DMS79 treated with DMSO at 0.1 percent for 48 hours (cell line): ENCODE measurements around the gene UCMA.

Experiments used
- DNase-seq: peaks from one replicate; lab custom pipeline; 2025; lab: John Stamatoyannopoulos, UW

Gene UCMA

GRCh38 chr10:13233358-13233757, 816 bp downstream of the UCMA start:
- no peak for DNase-seq

- no peak for DNase-seq
Measured at GRCh38 chr10:13231808-13232207, 2.4 kb downstream of the UCMA start.

- no peak for DNase-seq
Measured at GRCh38 chr10:13231190-13231589, 3.0 kb downstream of the UCMA start.

- no peak for DNase-seq
Measured at GRCh38 chr10:13227031-13227430, 7.1 kb downstream of the UCMA start.

- DNase-seq, result no peak
Measured at GRCh38 chr10:13225601-13226000, 8.6 kb downstream of the UCMA start.

- no peak for DNase-seq
Measured at GRCh38 chr10:13224210-13224995, 9.8 kb downstream of the UCMA start.

- DNase-seq, result no peak
Measured at GRCh38 chr10:13223241-13223640, 10.9 kb downstream of the UCMA start.

- no peak for DNase-seq
Measured at GRCh38 chr10:13222566-13222965, 11.6 kb downstream of the UCMA start.

GRCh38 chr10:13222151-13222550, 12.0 kb downstream of the UCMA start:
- DNase-seq, result no peak

GRCh38 chr10:13221572-13221971, 12.6 kb downstream of the UCMA start:
- no peak for DNase-seq

- DNase-seq, result no peak
Measured at GRCh38 chr10:13219685-13220670, 14.2 kb downstream of the UCMA start.

- no peak for DNase-seq
Measured at GRCh38 chr10:13218878-13219277, 15.3 kb downstream of the UCMA start.

- DNase-seq, result no peak
Measured at GRCh38 chr10:13213163-13213562, 21.0 kb downstream of the UCMA start.

- DNase-seq, result no peak
Measured at GRCh38 chr10:13206546-13207443, 27.4 kb downstream of the UCMA start.

- DNase-seq, result no peak
Measured at GRCh38 chr10:13206091-13206490, 28.1 kb downstream of the UCMA start.

GRCh38 chr10:13201132-13201531, 33.0 kb downstream of the UCMA start:
- DNase-seq, result no peak

GRCh38 chr10:13195016-13195415, 39.2 kb downstream of the UCMA start:
- DNase-seq, result no peak

GRCh38 chr10:13193637-13194036, 40.5 kb downstream of the UCMA start:
- DNase-seq, result no peak

GRCh38 chr10:13191362-13191761, 42.8 kb downstream of the UCMA start:
- DNase-seq, result no peak

GRCh38 chr10:13190816-13191215, 43.4 kb downstream of the UCMA start:
- no peak for DNase-seq

GRCh38 chr10:13189961-13190360, 44.2 kb downstream of the UCMA start:
- DNase-seq, result no peak

GRCh38 chr10:13188593-13188992, 45.6 kb downstream of the UCMA start:
- no peak for DNase-seq
